HepG2 (cell line): ENCODE measurements around the gene C22orf39.

ENCODE experiments used
- POLR2A ChIP-seq, 2 experiments: IDR thresholded peaks; 2 replicates each; pipeline ENCODE4 v1.6.1; 2011; ENCODE audit warnings: low read depth in 2 of 2, low read length in 2 of 2, mild to moderate bottlenecking in 1 of 2, moderate library complexity in 1 of 2; ENCODE audit not compliant: insufficient read depth in 1 of 2
- ZFP1 ChIP-seq: IDR thresholded peaks from 2 replicates; pipeline ENCODE4 v1.6.1; 2016
- TF ChIP-seq, protein P1 (sequence below): sonication (generic); formaldehyde crosslinking; conservative IDR thresholded peaks from 2 replicates; pipeline ENCODE4 v1.8.1; 2023; ENCODE audit warnings: missing genetic modification reagents

DNA sequence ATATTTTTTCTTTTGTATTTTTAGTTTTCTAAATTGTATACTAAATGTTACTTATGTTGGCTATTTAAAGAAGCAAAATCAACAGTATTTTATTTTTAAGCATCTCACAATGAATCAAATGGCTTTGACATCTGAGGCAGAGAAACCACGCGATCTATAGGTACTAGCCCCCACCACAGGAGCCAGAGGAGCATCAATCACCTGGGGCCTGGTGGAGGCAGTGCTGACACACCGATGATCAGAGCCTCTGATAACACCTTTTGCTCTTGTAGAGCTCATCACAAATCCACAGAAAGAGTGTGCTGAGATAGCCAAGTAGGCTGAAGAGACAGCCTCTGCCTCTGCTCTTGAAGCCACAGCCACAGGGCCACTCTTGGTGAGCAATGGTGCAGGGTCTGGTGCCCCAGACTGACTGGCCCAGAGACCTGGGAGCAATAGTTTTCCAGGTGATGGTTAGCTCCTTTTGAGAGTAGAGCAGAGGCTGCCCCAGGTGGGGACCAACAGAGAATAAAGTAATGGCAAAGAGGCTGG, 41.2 kb downstream of the C22orf39 start:
- TF ChIP-seq POLR2A (IDR thresholded peaks at IDR 0.05; ENCODE audit: insufficient read depth in 1 of 2, low read depth in 2 of 2, low read length in 2 of 2) (no peak), ZFP1 (CRISPR knock-in tag) (no peak)
- TF ChIP-seq, protein P1, sequence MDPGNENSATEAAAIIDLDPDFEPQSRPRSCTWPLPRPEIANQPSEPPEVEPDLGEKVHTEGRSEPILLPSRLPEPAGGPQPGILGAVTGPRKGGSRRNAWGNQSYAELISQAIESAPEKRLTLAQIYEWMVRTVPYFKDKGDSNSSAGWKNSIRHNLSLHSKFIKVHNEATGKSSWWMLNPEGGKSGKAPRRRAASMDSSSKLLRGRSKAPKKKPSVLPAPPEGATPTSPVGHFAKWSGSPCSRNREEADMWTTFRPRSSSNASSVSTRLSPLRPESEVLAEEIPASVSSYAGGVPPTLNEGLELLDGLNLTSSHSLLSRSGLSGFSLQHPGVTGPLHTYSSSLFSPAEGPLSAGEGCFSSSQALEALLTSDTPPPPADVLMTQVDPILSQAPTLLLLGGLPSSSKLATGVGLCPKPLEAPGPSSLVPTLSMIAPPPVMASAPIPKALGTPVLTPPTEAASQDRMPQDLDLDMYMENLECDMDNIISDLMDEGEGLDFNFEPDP (CRISPR knock-in tag) = no peak
